Prostate gland (tissue), 2 donors: Measurements from ENCODE around the gene SPINT4. TPM values are rescaled to one million over a fixed set of nuclear protein-coding genes. Genes with fewer than 3 reads are reported as not detected.

Source experiments
- DNase-seq: peaks from one replicate; pipeline ENCODE4 v3.0.0-alpha.2; 2019; ENCODE audit warnings: low spot score
- H3K27ac ChIP-seq, 2 donors: fragments of 200-600 bp; sonication (generic); 2 replicates each; pipeline ENCODE4 v1.5.1; 2017 to 2019
- H3K27me3 ChIP-seq: fragments of 200-600 bp; sonication (generic); replicated peaks from 2 replicates; pipeline ENCODE4 v1.5.1; 2019; ENCODE audit not compliant: insufficient read depth
- H3K36me3 ChIP-seq, 2 donors: fragments of 200-600 bp; sonication (generic); 1 replicate in 1 of 2; 2 replicates in 1 of 2; pipeline versions ENCODE4 v1.5.1 to v1.8.1; 2017 to 2019
- H3K4me1 ChIP-seq: fragments of 200-600 bp; sonication (generic); replicated peaks from 2 replicates; pipeline ENCODE4 v1.5.1; 2019
- H3K4me3 ChIP-seq, 2 donors: fragments of 200-600 bp; sonication (generic); 2 replicates each; pipeline ENCODE4 v1.5.1; 2017 to 2019
- H3K9me3 ChIP-seq: fragments of 200-600 bp; sonication (generic); 2 replicates; pipeline ENCODE4 v1.5.1; 2017
- CTCF ChIP-seq, 4 experiments: fragments of 200-600 bp in 2 of 4; fragments of 450-650 bp in 2 of 4; sonication (generic) in 2 of 4; IDR thresholded peaks; 1 replicate in 3 of 4; 2 replicates in 1 of 4; pipeline ENCODE4 v1.5.1; 2016 to 2019; ENCODE audit warnings: antibody characterized with exemption in 4 of 4, mild to moderate bottlenecking in 2 of 4, moderate library complexity in 2 of 4
- POLR2A ChIP-seq: fragments of 450-650 bp; IDR thresholded peaks from one replicate; pipeline ENCODE4 v1.6.1; 2016; ENCODE audit warnings: antibody characterized with exemption, mild to moderate bottlenecking
- POLR2AphosphoS5 ChIP-seq: sonication (generic); formaldehyde crosslinking; IDR thresholded peaks from one replicate; pipeline ENCODE4 v1.6.1; 2017; ENCODE audit warnings: antibody characterized with exemption
- WGBS: methylation state at CpG from one replicate; pipeline ENCODE4 v1.1.5; 2018; 5-methylcytosine and 5-hydroxymethylcytosine counted together
- intact Hi-C: fragments of 100-400 bp; cut with DNase I; formaldehyde crosslinking; loops from one replicate; pipeline ENCODE4 v1.14.2; 2022
- microRNA-seq: library from miRNA; unstranded; fragments of <30 nt; microRNA quantifications from one replicate; pipeline ENCODE4, GENCODE V29; 2016
- small RNA-seq, 2 donors: library from RNA; depleted of rRNA; stranded (forward); fragments of <200 nt; gene quantifications; one replicate each; pipeline ENCODE3, GENCODE V24; 2016
- total RNA-seq, 2 donors: library from RNA; depleted of rRNA; stranded (reverse); fragments of >200 nt; gene quantifications; one replicate each; pipeline ENCODE4 v1.1.0, GENCODE V29; 2016

The SPINT4 gene
- total RNA-seq, 2 donors from 2014 or later: not detected

- no peaks in the 10 kb centered on the region for H3K27me3 ChIP-seq
- no peaks in the 10 kb centered on the region for H3K36me3 ChIP-seq
- no peak overlapping the region for H3K4me3 ChIP-seq
- 67% methylated on average over 2 of the region's 2 CpGs for WGBS
- no peaks in the 10 kb centered on the region for H3K4me1 ChIP-seq
- H3K9me3 ChIP-seq: no peaks in the 10 kb centered on the region
- TF ChIP-seq POLR2A (no peak), CTCF (IDR thresholded peaks at IDR 0.05) (no peak), POLR2AphosphoS5 (no peak)
- DNase-seq: no peak
- intact Hi-C loops: loop anchor here (5.0 to 10.0 kb wide), 3 partner anchors 340 to 1760 kb away; no protein-coding TSS in a partner anchor
- H3K27ac ChIP-seq: no peak overlapping the region
Observed at GRCh38 chr20:45774945-45775344, 52.8 kb downstream of the SPINT4 start.

- Histone ChIP-seq H3K27me3 (no peaks in the 10 kb centered on the region), H3K9me3 (no peaks in the 10 kb centered on the region), H3K36me3 (no peaks in the 10 kb centered on the region), H3K4me3 (no peak overlapping the region), H3K27ac (no peak overlapping the region), H3K4me1 (no peaks in the 10 kb centered on the region)
- no peak for DNase-seq
- intact Hi-C loops: loop anchor here (10.0 kb wide), 2 partner anchors 341 to 1761 kb away; no protein-coding TSS in a partner anchor
- 90% methylated on average over 6 of the region's 6 CpGs for WGBS
- no peak for TF ChIP-seq POLR2A
- TF ChIP-seq POLR2AphosphoS5: no peak
- TF ChIP-seq CTCF (IDR thresholded peaks at IDR 0.05): no peak
Observed at GRCh38 chr20:45775411-45775810, 53.3 kb downstream of the SPINT4 start.

Small RNAs within 50 kb of the gene (microRNA-seq; reads per million reads assigned to microRNA genes)
- 21.8 reads per million, percentile 59 among the genes with 10 or more reads in this experiment for gene MIR3617

Small RNAs within 50 kb of the gene (small RNA-seq; reads per million reads assigned to genes)
- 0 to 0.10 reads per million in 2 donors for gene MIR3617
- 0 reads per million in 2 donors for gene SPINT5P

Other genes with a start within 250 kb of the SPINT4 start
- not detected for gene SPINT3, start 206.7 kb upstream of the SPINT4 start, total RNA-seq
- 10 to 100 TPM in 1 of 2 donors, not detected in 1; 34.8 TPM for gene WFDC6, start 182.9 kb upstream of the SPINT4 start, total RNA-seq
- gene EPPIN, start 174.9 kb upstream of the SPINT4 start, total RNA-seq: 100 to 1,000 TPM in 1 of 2 donors, not detected in 1; 137 TPM
- not detected for gene WFDC8, start 143.1 kb upstream of the SPINT4 start, total RNA-seq
- gene WFDC10A, start 92.6 kb upstream of the SPINT4 start, total RNA-seq: not detected
- not detected for gene WFDC9, start 91.1 kb upstream of the SPINT4 start, total RNA-seq
- gene WFDC11, start 52.1 kb upstream of the SPINT4 start, total RNA-seq: not detected
- gene WFDC13, start 20.3 kb upstream of the SPINT4 start, total RNA-seq: not detected
- gene WFDC10B, start 17.3 kb upstream of the SPINT4 start, total RNA-seq: not detected
- gene WFDC3, start 69.5 kb downstream of the SPINT4 start, total RNA-seq: 1 to 10 TPM in 1 of 2 donors, not detected in 1; 5.2 TPM
- gene DNTTIP1, start 69.6 kb downstream of the SPINT4 start, total RNA-seq: 10 to 100 TPM; 21.8 to 35.5 TPM
- gene UBE2C, start 90.3 kb downstream of the SPINT4 start, total RNA-seq: 10 to 100 TPM in 1 of 2 donors, 1 to 10 TPM in 1; 2.2 to 10.9 TPM
- gene TNNC2, start 105.0 kb downstream of the SPINT4 start, total RNA-seq: 1 to 10 TPM; 2.1 to 3.0 TPM
- 10 to 100 TPM; 60.4 to 68.4 TPM for gene SNX21, start 111.5 kb downstream of the SPINT4 start, total RNA-seq
- 10 to 100 TPM; 57.4 to 68.1 TPM for gene ACOT8, start 135.0 kb downstream of the SPINT4 start, total RNA-seq
- 10 to 100 TPM in 1 of 2 donors, 1 to 10 TPM in 1; 4.3 to 11.9 TPM for gene ZSWIM3, start 135.3 kb downstream of the SPINT4 start, total RNA-seq
- 10 to 100 TPM; 13.8 to 17.8 TPM for gene ZSWIM1, start 158.9 kb downstream of the SPINT4 start, total RNA-seq
- 1 to 10 TPM; 2.0 to 7.4 TPM for gene SPATA25, start 165.3 kb downstream of the SPINT4 start, total RNA-seq
- gene NEURL2, start 168.9 kb downstream of the SPINT4 start, total RNA-seq: 10 to 100 TPM in 1 of 2 donors, 1 to 10 TPM in 1; 9.8 to 11.3 TPM
- 100 to 1,000 TPM in 1 of 2 donors, 10 to 100 TPM in 1; 37.9 to 215 TPM for gene CTSA, start 169.0 kb downstream of the SPINT4 start, total RNA-seq
- 100 to 1,000 TPM in 1 of 2 donors, 10 to 100 TPM in 1; 29.4 to 101 TPM for gene PLTP, start 189.8 kb downstream of the SPINT4 start, total RNA-seq
- gene PCIF1, start 212.3 kb downstream of the SPINT4 start, total RNA-seq: 10 to 100 TPM; 39.8 to 54.9 TPM
- 10 to 100 TPM; 21.4 to 43.4 TPM for gene ZNF335, start 249.9 kb downstream of the SPINT4 start, total RNA-seq